Hepatocyte (in vitro differentiated cells): Measurements from ENCODE around the gene PCDHGB4. TPM values are rescaled to one million over a fixed set of nuclear protein-coding genes. Genes with fewer than 3 reads are reported as not detected.

Experiments used
- DNase-seq: peaks from one replicate; pipeline ENCODE4 v3.0.0-alpha.2; 2016; ENCODE audit warnings: low spot score
- H2AFZ ChIP-seq: fragments of 200-600 bp; sonication (generic); 2 replicates; pipeline ENCODE4 v1.6.0; 2016; ENCODE audit warnings: antibody characterized with exemption, mild to moderate bottlenecking
- H3K27ac ChIP-seq: fragments of 200-600 bp; sonication (generic); 2 replicates; pipeline ENCODE4 v1.5.1; 2016; ENCODE audit warnings: mild to moderate bottlenecking
- H3K27me3 ChIP-seq: fragments of 200-600 bp; sonication (generic); 2 replicates; pipeline ENCODE4 v1.6.1; 2016
- H3K36me3 ChIP-seq: fragments of 200-600 bp; sonication (generic); replicated peaks from 2 replicates; pipeline ENCODE4 v1.5.1; 2016; ENCODE audit warnings: low read depth; ENCODE audit not compliant: insufficient read depth
- H3K4me1 ChIP-seq: fragments of 200-600 bp; sonication (generic); 2 replicates; pipeline ENCODE4 v1.5.1; 2016; ENCODE audit warnings: mild to moderate bottlenecking, moderate library complexity; ENCODE audit not compliant: insufficient read depth
- H3K4me2 ChIP-seq: fragments of 200-600 bp; sonication (generic); 2 replicates; pipeline ENCODE4 v1.6.0; 2016
- H3K4me3 ChIP-seq: fragments of 200-600 bp; sonication (generic); 2 replicates; pipeline ENCODE4 v1.5.1; 2016; ENCODE audit warnings: mild to moderate bottlenecking
- H3K79me2 ChIP-seq: fragments of 200-600 bp; sonication (generic); 2 replicates; pipeline ENCODE4 v1.6.0; 2017; ENCODE audit warnings: mild to moderate bottlenecking
- H3K9me2 ChIP-seq: fragments of 200-600 bp; sonication (generic); replicated peaks from 2 replicates; pipeline ENCODE4 v1.6.0; 2017; ENCODE audit warnings: mild to moderate bottlenecking; ENCODE audit not compliant: insufficient read depth
- H3K9me3 ChIP-seq: fragments of 200-600 bp; sonication (generic); 2 replicates; pipeline ENCODE4 v1.5.1; 2016; ENCODE audit warnings: low read depth, mild to moderate bottlenecking
- H4K20me1 ChIP-seq: fragments of 200-600 bp; sonication (generic); 2 replicates; pipeline ENCODE4 v1.6.0; 2016; ENCODE audit warnings: mild to moderate bottlenecking; ENCODE audit not compliant: insufficient read depth, poor library complexity, severe bottlenecking
- EZH2 ChIP-seq: fragments of 200-600 bp; sonication (generic); IDR thresholded peaks from 2 replicates; pipeline ENCODE4 v1.6.1; 2016; ENCODE audit warnings: antibody characterized with exemption, mild to moderate bottlenecking, borderline replicate concordance
- EZH2phosphoT487 ChIP-seq: fragments of 200-600 bp; sonication (generic); IDR thresholded peaks from one replicate; pipeline ENCODE4 v1.6.1; 2018; ENCODE audit warnings: antibody characterized with exemption, mild to moderate bottlenecking, low read depth, moderate library complexity; ENCODE audit not compliant: unreplicated experiment, severe bottlenecking
- WGBS: methylation state at CpG from one replicate; pipeline ENCODE4 v1.1.6; 2016; ENCODE audit warnings: low lambda C conversion rate; ENCODE audit errors: missing lambda C conversion rate; 5-methylcytosine and 5-hydroxymethylcytosine counted together
- polyA plus RNA-seq: library from polyadenylated mRNA; unstranded; fragments of >200 nt; fragmentation: Nextera tagmentation; extraction: Ambion mirVana; gene quantifications from 2 replicates; pipeline ENCODE4 v1.2.1, GENCODE V29; 2016
- total RNA-seq: library from RNA; depleted of rRNA; stranded (reverse); fragments of >200 nt; gene quantifications from 2 replicates; pipeline ENCODE4 v1.2.3, GENCODE V29; 2014
- TF ChIP-seq, protein P1 (sequence below): fragments of 200-600 bp; sonication (generic); IDR thresholded peaks from 2 replicates; pipeline ENCODE4 v1.5.1; 2016; ENCODE audit warnings: antibody characterized with exemption, mild to moderate bottlenecking; ENCODE audit not compliant: poor library complexity

Gene PCDHGB4
- total and polyA plus RNA-seq, 2 experiments from 2014 or later: 17.9 to 20.0 TPM

DNA sequence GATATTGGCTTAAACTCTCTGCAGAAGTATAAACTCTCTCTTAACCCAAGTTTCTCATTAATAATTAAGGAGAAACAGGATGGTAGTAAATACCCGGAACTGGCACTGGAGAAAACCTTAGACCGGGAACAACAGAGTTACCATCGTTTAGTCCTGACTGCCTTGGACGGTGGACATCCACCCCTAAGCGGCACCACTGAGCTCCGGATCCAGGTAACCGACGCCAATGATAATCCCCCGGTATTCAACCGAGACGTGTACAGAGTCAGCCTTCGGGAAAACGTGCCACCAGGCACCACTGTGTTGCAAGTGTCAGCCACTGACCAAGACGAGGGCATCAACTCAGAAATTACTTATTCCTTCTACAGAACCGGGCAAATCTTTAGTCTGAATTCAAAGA lies 11.1 kb downstream of the PCDHGB4 start:
- TF ChIP-seq, protein P1, sequence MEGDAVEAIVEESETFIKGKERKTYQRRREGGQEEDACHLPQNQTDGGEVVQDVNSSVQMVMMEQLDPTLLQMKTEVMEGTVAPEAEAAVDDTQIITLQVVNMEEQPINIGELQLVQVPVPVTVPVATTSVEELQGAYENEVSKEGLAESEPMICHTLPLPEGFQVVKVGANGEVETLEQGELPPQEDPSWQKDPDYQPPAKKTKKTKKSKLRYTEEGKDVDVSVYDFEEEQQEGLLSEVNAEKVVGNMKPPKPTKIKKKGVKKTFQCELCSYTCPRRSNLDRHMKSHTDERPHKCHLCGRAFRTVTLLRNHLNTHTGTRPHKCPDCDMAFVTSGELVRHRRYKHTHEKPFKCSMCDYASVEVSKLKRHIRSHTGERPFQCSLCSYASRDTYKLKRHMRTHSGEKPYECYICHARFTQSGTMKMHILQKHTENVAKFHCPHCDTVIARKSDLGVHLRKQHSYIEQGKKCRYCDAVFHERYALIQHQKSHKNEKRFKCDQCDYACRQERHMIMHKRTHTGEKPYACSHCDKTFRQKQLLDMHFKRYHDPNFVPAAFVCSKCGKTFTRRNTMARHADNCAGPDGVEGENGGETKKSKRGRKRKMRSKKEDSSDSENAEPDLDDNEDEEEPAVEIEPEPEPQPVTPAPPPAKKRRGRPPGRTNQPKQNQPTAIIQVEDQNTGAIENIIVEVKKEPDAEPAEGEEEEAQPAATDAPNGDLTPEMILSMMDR: no peak
- TF ChIP-seq EZH2 (no peak), EZH2phosphoT487 (no peak)
- no peaks in the 10 kb centered on the region for H3K36me3 ChIP-seq
- no peak overlapping the region for H3K27ac ChIP-seq
- H4K20me1 ChIP-seq: no peaks in the 10 kb centered on the region
- H2AFZ ChIP-seq: no peak overlapping the region
- H3K9me3 ChIP-seq: peaks cover 44% of the 10 kb centered on the region
- WGBS: 96% methylated on average over 15 of the region's 15 CpGs
- H3K27me3 ChIP-seq: no peaks in the 10 kb centered on the region
- H3K4me1 ChIP-seq: no peaks in the 10 kb centered on the region
- no peak overlapping the region for H3K4me3 ChIP-seq
- H3K79me2 ChIP-seq: no peaks in the 10 kb centered on the region
- no peaks in the 10 kb centered on the region for H3K9me2 ChIP-seq
- DNase-seq: no peak
- no peak overlapping the region for H3K4me2 ChIP-seq

DNA sequence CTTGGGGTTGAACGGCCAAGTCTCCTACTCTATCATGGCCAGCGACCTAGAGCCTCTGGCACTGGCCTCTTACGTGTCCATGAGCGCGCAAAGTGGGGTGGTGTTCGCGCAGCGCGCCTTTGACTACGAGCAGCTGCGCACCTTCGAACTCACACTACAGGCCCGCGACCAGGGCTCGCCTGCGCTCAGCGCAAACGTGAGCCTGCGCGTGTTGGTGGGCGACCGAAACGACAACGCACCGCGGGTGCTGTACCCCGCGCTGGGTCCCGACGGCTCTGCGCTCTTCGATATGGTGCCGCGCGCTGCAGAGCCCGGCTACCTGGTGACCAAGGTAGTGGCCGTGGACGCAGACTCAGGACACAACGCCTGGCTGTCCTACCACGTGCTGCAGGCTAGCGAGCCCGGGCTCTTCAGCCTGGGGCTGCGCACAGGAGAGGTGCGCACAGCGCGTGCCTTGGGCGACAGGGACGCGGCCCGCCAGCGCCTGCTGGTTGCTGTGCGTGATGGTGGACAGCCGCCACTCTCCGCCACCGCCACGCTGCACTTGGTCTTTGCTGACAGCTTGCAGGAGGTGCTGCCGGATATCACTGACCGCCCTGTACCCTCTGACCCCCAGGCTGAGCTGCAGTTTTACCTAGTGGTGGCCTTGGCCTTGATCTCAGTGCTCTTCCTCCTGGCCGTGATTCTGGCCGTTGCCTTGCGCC lies 12.2 kb downstream of the PCDHGB4 start:
- no peaks in the 10 kb centered on the region for H3K27me3 ChIP-seq
- TF ChIP-seq EZH2: no peak
- TF ChIP-seq EZH2phosphoT487: no peak
- TF ChIP-seq, protein P1: no peak
- H3K4me1 ChIP-seq: no peaks in the 10 kb centered on the region
- H3K4me3 ChIP-seq: no peak overlapping the region
- no peak overlapping the region for H2AFZ ChIP-seq
- H3K27ac ChIP-seq: no peak overlapping the region
- H3K79me2 ChIP-seq: no peaks in the 10 kb centered on the region
- no peak overlapping the region for H3K4me2 ChIP-seq
- WGBS: 96% methylated on average over 60 of the region's 61 CpGs
- no peaks in the 10 kb centered on the region for H4K20me1 ChIP-seq
- H3K9me2 ChIP-seq: no peaks in the 10 kb centered on the region
- H3K9me3 ChIP-seq: peaks cover 37% of the 10 kb centered on the region
- DNase-seq: no peak
- H3K36me3 ChIP-seq: no peaks in the 10 kb centered on the region

DNA sequence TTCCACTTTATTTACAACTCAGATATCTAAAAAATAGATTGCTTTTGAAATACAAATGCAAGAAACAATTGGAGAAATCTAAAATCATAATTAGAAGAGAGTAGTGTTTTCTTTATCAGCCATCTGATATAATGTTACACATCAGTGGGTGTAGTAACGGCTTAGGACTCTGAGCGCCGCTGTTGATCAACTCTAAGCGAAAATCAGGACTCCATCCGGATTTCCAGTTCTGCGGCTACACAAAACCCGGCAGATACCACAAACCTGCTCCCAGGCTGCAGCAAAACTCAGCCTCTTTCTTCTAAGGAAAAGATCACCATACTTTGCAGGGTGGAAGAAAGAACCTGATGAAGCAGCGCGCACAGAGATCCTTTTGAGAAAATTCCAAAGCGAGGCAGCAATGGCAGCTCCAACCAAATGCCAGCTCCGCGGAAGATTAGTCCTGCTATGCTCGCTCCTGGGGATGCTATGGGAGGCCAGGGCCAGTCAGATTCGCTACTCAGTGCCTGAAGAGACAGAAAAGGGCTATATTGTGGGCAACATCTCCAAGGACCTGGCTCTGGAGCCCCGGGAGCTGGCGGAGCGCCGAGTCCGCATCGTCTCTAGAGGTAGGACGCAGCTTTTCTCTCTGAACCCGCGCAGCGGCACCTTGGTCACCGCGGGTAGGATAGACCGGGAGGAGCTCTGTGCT lies 15.2 kb downstream of the PCDHGB4 start, which contains the start of gene PCDHGA9:
Gene PCDHGA9, plus strand, starts transcription at position 226 of the 691 bp plus-strand sequence. Its CDS starts 175 bp downstream, at position 401.
- no peak for DNase-seq

More for the DNA sequence above, 15.2 kb downstream of the PCDHGB4 start, which contains the start of gene PCDHGA9:
- no peaks in the 10 kb centered on the region for H3K4me1 ChIP-seq
- no peak within 1 kb of the TSS for H3K27ac ChIP-seq
- 95% methylated on average over 27 of the region's 27 CpGs for WGBS
- no peaks in the 10 kb centered on the region for H3K9me2 ChIP-seq
- no peaks in the 10 kb centered on the region for H3K27me3 ChIP-seq
- TF ChIP-seq EZH2phosphoT487: no peak
- TF ChIP-seq EZH2: no peak
- TF ChIP-seq, protein P1: no peak
- H3K9me3 ChIP-seq: peaks cover 17% of the 10 kb centered on the region
- H3K4me3 ChIP-seq: no peak within 1 kb of the TSS
- H2AFZ ChIP-seq: no peak within 1 kb of the TSS
- peaks cover 2% of the 10 kb centered on the region for H3K36me3 ChIP-seq
- H4K20me1 ChIP-seq: no peaks in the 10 kb centered on the region
- no peak within 1 kb of the TSS for H3K4me2 ChIP-seq
- no peaks in the 10 kb centered on the region for H3K79me2 ChIP-seq
